Islet of Langerhans (tissue), 1 donor: ENCODE measurements around the gene GLIPR1.
"Not testable (repeated sequence)": the region's sequence is repeated elsewhere in the genome, so short reads cannot be mapped to it uniquely, and the experiment has no call there.

Source experiments
- FAIRE-seq: peaks from one replicate; lab custom pipeline; 2011; peaks lifted over from hg19 to GRCh38; lab: Jason Lieb, UNC

GLIPR1 gene

DNA sequence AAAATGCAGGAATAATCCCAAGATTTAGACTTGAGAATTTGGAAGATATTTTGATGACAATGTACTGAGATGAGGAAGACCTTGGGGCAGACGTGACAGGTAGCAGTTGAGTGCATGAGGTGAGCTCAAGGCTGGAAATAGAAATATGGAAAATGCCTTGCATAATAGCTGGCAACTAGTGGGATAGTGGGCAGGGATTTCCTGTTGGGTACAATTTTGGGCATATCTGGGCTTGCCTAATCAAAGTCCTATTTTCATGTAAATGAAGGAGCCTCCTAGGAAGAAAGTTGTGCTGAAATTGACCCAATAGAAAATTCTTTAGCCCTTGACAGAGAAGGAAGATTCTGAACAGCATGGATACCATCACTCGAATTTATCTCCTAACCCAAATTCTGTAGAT is 6.4 kb upstream of the GLIPR1 start:
- FAIRE-seq, result no peak

DNA sequence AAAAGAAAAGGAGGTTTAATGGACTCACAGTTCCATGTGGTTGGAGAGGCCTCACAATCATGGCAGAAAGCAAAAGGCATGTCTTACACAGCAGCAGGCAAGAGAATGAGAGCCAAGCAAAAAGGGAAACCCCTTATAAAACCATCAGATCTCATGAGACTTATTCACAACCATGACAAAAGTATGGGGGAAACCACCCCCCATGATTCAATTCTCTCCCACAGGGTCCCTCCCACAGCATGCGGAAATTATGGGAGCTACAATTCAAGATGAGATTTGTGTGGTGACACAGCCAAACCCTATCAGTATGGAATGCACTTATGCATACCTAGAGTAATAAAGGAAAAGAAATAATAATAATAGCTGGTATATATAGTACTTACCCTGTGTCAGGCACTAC is 4.5 kb upstream of the GLIPR1 start:
- no peak for FAIRE-seq

DNA sequence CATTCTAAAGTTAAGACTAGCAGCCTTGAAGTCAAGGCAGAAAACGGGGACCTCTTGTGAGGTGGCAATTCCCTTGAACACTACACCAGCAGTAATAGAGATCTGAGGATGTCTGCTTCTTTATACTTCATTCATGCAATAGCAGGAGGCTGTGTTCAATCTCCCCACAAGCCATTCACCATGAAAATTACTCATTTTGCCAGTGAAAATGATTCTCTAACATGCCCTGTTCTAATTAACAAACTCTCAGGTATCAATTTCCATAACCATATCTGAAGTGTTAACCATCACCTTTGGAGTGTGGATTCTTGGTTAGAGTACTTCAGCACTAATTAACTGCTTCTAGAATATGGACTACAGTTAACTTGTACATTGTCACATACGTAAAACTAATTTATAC is 3.4 kb upstream of the GLIPR1 start:
- FAIRE-seq, result no peak

DNA sequence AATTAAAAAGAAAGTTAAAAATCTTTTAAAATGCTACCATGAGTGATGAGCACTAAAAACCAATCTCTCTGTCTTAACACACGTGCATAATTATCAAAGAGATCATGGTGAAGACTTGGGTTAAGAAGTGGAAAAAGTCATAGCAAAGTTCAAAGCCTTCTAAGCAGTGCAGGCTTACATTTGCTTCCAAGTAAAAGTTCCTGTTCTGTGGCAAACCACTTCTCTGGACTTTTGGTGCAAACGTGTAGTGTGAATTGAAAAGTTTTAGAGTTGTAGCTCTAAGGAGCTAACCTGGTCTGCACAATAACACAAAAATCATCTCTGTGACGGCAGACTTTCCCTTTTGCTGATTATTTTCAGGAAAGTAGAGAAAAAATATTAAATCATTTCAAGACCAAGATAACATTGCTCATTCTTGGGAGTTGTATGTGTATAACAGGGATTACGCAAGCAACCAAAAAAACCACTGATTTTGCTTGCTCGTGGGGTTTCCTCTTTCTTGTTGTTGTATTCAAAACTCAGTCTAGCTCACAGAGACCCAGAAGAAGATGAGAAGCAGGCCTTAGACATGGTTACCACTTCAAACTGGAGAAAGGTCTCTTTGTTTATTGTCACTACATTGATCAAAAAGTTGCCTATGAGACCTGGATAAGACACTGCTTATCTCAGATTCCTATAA is 2.3 kb upstream of the GLIPR1 start:
- FAIRE-seq, result no peak

DNA sequence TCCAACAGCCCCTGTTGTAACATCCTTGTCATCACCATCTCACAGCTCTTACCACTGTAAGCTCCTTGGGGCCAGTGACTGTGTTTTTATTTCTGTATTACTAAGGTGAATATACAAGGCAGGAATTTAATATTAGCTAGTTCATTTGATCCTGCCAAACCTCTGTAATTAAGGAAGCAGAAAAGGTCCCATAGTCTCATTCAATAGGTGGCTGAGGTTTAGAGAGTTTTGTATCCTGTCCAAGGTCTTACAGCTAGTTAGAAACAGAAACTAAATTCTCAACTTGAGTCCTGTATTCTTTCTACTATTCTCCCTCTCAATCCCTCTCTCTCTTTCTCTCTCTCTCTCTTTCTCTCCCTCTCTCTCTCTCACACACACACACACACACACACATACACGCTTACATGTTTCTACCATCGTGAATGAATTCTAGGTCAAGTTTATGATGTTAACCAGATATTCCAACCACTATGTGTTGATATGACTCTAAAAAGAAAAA is 543 bp upstream of the GLIPR1 start:
- no peak for FAIRE-seq

DNA sequence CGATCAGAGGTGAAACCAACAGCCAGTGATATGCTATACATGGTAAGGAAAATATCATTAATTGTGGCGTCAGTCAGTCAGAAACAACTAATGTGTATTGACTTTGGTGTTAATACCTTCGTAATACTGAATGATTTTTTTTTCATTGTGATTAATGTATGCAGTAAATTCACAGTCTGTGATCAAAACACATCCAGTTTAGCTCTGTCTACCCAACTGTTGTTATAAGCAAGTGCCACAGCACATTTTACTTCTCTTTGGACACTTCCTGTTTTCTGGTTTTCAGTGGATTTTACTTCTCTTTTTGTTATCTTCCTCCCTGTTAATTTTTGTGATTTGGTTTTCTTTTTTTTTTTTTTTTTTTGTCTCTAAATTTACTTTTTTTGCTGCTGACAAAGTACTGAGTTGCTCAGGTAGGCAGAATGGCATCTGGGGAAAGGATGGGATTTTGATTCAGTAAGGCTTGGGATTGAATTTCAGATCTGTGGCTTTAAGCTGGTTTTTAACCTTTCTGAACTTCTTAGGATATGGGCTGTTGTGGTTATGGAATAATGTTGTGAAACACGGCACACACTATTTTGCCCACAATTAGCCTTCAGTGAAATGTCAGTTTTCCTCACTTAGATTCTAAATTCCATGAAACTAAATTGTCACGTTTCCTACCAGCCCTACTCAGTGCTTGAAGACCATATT is 604 bp downstream of the GLIPR1 start:
- FAIRE-seq, result no peak

DNA sequence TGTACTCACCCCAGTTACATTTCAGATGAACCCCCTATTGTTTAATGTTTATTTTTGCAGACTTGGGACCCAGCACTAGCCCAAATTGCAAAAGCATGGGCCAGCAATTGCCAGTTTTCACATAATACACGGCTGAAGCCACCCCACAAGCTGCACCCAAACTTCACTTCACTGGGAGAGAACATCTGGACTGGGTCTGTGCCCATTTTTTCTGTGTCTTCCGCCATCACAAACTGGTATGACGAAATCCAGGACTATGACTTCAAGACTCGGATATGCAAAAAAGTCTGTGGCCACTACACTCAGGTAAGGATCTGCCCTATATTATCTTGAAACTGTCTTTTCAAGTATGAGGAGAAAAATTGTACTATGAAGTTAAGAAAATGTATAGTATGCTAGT is 1.2 kb downstream of the GLIPR1 start:
- FAIRE-seq, result no peak

DNA sequence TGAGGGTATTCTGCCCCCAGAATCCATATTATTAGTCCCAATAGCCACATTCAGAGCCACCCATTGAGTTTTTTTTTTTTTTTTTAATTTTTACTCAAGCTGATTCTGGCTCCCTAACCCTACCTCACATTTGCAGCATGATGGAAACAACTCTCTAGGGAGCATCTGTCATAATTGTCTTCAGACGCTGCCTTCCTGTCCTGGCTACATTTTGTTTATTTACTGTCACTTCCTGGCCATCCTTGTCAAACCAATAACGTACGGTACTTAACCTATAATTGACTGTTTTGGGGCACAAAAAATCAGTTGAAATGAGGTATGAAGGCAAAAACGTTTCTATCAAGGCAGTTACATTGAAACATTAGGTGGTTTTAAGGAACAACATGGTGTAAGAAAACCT is 2.1 kb downstream of the GLIPR1 start:
- no peak for FAIRE-seq

DNA sequence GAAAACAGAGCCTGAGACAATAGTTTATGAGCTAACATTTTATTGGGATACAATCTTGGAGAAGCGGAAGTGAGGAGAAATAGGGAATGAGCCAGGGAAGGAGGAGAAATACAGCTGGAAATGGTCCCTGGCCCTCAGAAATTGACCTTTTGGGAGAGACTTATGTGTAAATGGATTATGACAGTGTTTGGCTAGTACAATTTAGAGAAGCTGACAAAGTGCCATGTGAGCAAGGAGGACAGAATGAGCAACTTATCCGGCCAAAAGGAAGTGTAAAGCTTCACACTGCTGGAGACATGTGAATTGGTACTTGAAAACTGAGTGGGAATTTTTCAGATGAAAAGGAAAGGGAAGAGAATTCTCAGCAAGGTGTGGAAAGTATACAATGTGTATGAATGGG is 2.9 kb downstream of the GLIPR1 start:
- no peak for FAIRE-seq

DNA sequence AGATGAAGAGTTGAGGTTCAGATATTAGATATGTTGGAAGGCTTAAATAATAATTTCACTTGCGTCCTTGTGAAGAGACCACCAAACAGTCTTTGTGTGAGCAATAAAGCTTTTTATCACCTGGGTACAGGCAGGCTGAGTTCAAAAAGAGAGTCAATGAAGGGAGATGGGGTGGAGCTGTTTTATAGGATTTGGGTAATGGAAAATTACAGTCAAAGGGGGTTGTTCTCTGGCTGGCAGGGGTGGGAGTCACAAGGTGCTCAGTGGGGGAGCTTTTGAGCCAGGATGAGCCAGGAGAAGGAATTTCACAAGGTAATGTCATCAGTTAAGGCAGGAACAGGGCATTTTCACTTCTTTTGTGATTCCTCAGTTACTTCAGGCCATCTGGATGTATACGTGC is 3.9 kb downstream of the GLIPR1 start:
- not testable (repeated sequence) for FAIRE-seq

DNA sequence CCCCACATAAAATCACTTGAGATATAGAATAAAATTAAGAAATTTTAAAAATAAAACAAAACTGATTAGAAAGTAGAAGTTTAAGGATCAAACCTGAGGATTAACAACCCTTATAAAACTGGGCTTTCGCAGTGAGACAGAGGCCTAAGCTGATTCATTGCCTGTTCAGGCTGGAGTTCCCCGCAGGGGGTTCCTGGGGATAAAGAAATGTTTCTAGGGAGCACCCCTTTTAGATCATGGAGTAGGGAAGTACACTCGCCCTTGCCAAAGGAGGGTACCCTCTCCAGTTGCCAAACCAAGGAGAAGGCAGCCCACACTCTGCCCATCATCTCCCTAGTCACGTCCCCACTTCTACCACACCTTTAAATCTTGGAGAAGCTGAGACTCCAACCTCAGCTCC is 6.8 kb downstream of the GLIPR1 start:
- FAIRE-seq, result no peak

DNA sequence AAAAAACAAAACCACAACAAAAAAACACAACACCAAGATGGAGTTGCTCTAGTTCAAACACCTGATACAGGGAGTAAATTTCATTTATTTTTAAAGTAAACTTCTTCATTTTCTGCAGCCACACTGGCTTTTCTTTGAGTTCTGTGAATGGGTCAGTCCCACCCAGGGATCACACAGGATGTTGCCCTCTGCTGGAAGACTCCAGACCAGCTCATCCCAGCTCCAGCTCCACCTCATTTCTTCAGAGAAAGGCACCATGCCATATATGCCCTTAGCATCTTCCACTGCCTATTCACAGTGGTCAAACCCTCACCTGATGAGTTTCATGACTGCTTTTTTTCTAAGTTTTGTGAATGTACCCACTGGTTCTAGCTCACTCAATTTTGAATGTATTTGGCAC is 8.0 kb downstream of the GLIPR1 start:
- FAIRE-seq, result no peak

DNA sequence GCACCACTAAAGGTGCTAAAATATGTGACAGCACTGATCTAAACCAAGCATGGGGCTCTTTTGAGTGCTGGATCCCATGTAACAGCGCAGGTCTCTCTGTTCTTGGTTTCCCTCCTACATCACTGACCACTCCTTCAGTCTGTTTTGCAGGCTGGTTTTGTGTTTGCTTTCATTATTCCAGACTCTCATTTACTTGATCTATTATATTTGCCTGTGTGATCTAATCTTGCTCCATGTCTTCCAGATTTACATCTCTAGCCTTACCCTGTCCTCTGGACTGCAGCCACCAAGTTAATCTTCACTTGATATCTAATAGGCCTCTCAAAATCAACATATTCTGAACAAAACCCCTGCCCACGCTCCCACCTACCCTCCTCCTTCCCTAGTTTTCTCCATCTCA is 8.6 kb downstream of the GLIPR1 start:
- no peak for FAIRE-seq

DNA sequence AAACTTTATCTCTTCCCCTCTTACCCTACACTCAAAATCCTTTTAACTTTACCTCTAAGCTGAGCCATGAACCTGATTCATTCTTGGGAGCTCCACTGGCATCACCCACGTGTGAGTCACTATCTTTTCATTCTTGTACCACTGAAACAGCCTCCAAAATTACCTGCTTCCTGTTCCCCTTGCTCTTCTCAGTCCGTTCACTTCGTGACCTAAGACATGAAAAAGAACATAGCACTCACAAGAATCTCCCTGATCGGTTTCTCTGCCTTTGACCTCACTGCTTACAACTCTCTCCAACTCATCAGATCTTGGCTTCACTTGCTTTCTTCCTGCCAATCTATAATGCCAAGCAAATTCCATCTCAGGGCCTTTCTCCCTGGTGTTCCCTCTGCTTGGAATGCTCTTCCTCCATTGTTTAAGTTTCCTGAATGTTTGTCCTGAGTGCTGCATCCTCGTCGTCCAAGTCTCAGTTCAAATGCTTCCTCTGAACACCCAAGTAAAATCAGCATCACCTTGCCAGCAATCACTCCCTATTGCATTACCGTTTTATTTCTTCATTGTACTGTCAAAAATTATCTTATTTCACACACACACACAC is 9.2 kb downstream of the GLIPR1 start:
- no peak for FAIRE-seq

DNA sequence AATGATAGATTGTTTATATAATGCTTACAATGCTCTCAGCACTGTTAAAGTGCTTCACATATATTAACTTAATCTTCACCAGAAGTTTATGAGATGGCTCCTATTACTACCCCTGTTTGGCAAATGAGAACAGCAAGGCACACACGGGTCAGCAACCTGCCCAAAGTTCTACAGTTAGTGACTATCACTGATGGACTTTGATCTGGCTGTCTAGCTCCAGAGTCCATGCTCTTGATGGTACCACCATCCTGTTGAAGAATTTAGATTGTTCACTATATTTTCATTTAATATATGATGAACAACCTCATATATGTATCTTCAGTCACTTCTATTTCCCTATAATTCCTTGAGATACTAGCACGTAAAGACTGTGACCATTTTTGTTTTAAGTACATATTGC is 10.6 kb downstream of the GLIPR1 start:
- no peak for FAIRE-seq

DNA sequence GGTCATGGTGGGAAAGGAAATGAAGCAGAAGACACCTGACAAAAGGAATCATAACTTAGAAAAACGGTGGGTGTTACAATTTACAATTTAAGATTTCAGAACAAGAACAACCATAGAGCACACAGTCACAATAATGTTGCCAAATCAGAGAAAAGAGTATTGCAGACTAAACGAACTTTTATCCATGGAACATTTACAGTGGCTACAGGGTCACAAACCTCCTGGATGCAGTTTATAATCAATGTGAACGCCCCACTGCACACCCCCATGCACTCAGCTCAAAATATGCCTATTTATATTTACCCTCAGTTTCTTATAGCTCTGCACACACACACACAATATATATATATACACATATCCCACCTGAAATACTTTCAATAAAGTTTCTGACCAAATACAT is 22.9 kb downstream of the GLIPR1 start:
- no peak for FAIRE-seq

DNA sequence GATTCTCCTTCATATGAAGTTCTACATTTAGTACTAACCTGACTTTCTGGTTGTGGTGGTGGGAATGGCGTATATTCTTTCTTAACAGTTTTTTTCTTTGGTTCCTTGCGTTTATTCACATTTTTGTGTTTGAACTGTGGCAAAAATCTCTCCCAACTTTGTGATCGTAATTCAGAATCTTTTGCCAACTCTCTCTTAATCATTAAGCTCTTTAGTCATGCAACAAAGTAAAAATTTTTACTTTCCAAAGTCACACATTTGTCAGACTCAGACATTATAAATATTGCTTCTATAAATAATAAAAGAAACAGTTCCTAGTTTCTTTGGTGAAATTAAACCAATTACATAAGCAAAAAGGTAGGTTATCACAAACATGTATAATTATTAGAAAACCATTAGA is 23.3 kb downstream of the GLIPR1 start:
- no peak for FAIRE-seq

DNA sequence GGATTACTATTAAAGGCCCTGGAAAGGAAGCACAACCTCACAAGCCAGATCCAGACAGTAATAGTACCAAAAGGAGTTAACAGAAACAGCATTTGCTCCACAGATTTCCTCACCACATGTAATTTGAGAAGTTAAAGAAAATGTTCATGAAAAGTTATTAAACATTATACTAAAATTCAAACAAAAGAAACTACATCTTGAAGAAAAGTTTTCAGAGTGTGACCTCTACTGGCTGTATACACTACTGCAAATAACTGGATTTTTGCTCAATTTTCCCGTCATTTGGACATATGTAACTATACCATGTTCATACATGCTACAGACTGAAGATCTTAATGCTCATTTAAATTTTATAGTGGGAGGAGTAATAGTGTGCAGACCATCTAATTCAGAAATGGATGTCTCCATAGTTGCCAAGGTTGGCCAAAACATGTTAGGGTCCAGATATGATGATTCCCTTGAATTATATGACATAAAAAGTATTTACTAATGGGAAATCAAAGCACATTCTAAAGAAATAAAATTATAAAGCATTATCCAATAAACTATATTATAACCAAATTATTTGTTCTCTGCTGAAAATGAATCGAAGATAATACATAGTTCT is 25.3 kb downstream of the GLIPR1 start:
- peak; percentile 85 for FAIRE-seq

DNA sequence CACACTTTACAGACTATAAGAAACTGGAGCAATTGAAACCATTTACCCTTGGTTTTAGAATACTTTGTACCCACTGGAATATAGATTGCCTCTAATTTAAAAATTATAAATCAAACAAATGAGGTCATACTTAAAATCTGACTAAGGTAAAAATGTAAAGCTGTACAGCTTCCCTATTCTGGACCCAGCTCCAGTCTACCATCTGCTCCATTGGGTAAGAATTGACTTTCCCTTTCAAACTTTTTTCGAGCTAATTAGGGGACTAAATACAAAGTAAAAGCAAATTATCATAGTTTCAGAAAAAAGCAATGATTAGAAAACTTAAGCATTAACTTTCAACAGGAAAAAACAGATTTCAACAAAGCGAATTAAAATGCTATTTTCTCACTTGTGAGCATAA is 26.5 kb downstream of the GLIPR1 start:
- no peak for FAIRE-seq

DNA sequence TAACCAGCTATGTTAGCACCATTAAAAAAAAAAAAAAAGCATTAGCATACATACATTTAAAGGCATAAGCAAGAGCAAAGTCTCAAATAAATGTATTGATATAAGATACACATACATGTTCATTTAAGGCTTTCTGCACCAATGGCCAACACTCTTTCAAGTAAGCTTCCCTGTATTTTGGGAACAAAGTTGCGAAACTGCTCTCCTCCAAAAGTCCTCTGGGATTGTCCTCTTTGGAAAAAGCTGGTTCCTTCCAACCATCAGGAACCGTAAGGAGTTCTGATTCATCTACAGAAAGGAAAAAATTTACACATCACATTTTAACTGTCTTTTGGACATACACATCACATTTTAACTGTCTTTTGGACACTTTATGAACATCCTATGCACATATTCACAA is 27.6 kb downstream of the GLIPR1 start:
- FAIRE-seq, result no peak

DNA sequence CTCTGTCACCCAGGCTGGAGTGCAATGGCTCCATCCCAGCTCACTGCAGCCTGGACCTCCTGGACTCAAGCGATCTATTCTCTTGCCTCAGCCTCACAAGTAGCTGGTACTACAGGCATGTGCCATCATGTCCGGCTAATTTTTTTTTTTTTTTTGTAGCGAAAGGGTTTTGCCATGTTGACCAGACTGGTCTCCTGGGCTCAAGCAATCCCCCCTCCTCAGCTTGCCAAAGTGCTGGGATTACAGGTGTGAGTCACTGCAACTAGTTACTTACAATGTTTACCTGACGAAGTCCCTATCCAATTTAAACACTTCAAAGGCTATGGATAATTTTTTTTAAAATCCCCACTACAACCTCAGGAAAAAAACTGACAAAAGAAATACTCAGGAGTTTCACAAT is 29.1 kb downstream of the GLIPR1 start:
- no peak for FAIRE-seq

DNA sequence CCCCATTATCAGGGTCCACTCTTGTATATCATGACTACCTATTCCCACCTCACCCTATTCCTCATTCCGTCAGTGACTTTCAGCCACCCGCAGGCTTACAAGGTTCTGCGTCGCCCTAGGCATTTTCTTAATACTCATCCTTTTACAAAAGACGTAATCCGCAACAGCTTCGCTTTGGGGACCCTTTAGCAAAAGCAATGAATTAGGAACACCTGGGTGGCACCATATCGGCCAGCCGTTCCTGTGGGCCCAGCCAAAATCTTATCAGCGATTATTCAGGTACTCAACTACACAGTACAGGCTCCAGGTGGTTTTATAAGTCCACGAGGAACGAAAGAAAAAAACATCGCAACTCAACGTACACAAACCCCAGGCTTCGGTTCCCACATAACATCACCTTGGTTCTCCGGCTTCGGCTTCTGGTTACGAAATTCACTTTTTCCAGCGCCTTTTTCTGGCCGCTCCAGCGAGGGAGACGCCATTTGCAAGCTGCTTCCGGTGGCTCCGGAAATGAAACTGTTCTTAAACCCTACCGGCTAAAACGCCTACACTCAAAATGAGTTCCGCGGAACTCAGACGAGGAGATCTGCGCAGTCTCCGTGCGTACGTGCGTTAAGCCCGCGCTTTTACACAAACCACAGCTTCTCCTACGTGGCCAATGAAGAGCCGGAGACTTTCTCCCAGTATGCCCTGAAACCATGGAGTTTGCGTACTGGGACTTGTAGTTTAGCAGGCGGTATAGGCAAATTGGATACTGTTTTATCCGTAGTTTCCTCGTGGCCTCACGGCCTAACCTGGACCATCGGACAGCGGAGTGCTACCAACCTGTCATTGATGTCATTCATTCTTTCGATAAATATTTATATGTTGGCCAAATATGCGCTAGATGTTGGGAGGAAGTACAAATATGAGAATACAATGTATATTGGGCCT is 30.8 kb downstream of the GLIPR1 start, which contains the start of gene KRR1:
TSS of gene KRR1 (minus strand) at position 494 of the 933 bp plus-strand sequence. CDS start at position 482, 12 bp downstream.
- FAIRE-seq, result peak; percentile 100
